ENCODE results near the gene FAM111A.

The FAM111A gene

DNA sequence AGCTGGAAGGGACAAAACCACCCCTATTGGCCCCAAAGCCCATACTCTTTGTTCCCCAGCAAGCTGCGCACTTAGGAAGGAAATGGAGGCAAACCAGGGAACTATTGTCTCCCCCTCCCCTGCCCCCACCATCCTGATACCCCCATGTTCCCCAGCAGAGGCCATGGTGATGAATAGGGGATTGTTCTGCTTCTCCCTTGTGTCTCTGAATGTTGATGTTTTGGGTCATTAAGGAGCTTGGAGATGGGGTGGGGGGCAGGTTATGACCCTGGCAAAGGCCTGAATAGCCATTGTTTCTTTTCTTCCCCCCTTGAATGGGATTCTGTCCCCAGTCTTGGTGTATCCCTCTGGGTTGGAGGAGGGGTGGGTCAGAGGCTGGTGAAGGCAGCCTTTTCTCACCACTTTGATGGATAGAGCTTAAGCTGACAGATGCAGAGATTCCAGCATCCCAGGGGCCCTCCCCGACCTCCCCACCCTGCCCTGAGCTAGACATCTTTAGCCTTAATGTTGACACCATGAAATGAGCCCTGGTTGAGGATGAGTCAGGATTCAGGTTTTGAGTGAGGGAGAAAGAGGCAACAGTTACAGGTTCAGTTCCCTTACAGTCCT lies 37.6 kb downstream of the FAM111A start:
- no peak for DNase-seq (ENCODE audit: low read depth)

- no peak for DNase-seq (ENCODE audit: low read depth)
These were observed 38.3 kb downstream of the FAM111A start for GRCh38 chr11:59180907-59181306.

DNA sequence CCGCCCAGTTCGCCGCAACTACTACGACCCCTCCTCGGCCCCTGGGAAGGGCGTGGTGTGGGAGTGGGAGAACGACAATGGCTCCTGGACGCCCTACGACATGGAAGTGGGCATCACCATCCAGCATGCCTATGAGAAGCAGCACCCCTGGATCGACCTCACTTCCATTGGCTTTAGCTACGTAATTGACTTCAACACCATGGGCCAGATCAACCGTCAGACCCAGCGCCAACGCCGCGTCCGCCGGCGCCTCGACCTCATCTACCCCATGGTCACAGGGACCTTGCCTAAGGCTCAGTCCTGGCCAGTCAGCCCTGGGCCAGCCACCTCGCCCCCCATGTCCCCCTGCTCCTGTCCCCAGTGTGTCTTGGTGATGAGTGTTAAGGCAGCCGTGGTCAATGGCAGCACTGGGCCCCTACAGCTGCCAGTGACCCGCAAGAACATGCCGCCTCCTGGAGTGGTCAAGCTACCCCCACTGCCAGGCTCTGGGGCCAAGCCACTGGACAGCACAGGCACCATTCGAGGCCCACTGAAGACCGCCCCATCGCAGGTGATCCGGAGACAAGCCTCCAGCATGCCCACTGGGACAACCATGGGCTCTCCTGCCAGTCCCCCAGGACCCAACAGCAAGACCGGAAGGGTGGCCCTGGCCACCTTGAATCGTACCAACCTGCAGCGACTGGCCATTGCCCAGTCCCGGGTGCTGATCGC lies 39.2 kb downstream of the FAM111A start:
- DNase-seq (ENCODE audit: low read depth) = no peak

- DNase-seq (ENCODE audit: low read depth) = no peak
These were observed 39.9 kb downstream of the FAM111A start for GRCh38 chr11:59182457-59183151.

GRCh38 chr11:59183771-59184170 lies 41.1 kb downstream of the FAM111A start:
- no peak for DNase-seq (ENCODE audit: low read depth)

GRCh38 chr11:59184691-59185339 lies 42.2 kb downstream of the FAM111A start:
- no peak for DNase-seq (ENCODE audit: low read depth)

DNA sequence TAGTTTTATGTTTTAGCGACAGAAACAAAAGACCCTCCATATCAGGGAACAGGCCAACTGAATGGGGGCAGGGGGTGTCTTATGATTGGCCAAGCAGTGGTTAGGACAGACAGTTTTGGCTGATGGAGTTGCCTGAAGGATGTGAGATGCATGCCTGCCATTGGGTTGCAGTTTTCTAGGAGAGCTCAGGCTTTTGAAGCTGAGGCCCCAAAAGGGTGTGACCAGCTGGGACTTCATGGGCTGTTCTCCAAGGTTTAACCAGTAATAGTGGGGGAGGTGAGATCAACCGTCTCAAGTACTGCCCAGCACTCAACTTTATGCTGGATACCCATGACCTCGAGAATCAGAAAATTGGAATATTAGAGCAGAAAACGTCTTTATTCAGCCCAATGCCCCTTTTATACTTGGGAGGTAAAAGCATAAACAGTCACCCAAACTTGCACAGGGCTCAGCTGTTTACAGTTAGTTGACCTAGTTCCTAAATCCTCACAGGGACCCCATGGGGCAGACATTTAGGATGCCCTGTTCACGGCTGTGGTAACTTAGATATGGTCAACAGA lies 42.8 kb downstream of the FAM111A start:
- DNase-seq (ENCODE audit: low read depth) = no peak

- DNase-seq (ENCODE audit: low read depth) = no peak
These were observed 43.5 kb downstream of the FAM111A start for GRCh38 chr11:59186130-59186594.

- no peak for DNase-seq (ENCODE audit: low read depth)
These were observed 44.4 kb downstream of the FAM111A start for GRCh38 chr11:59187035-59187434.

DNA sequence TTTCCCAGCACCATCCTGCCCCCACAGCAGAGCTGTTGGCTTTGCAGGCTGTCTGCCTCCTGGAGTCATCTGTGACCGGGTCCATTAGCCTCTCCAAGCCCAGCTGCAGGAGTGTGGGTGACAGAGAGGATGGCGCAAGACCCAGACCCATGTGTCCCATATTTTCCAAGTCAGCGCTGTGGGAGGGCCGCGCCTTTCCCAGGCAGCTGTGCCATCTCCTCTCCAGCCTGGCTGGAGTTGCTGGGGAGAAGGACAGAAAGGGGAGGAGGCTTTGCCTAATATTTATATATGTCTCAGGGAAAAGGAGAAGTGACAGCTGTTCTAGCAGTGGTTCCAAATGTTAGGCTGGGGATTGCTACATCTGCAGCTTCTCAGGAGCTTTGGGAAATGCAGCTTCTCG lies 44.9 kb downstream of the FAM111A start:
- no peak for DNase-seq (ENCODE audit: low read depth)

- no peak for DNase-seq (ENCODE audit: low read depth)
These were observed 46.3 kb downstream of the FAM111A start for GRCh38 chr11:59188954-59189353.

- DNase-seq (ENCODE audit: low read depth) = no peak
These were observed 47.3 kb downstream of the FAM111A start for GRCh38 chr11:59189986-59190385.

GRCh38 chr11:59191095-59191494 lies 48.4 kb downstream of the FAM111A start:
- no peak for DNase-seq (ENCODE audit: low read depth)

DNA sequence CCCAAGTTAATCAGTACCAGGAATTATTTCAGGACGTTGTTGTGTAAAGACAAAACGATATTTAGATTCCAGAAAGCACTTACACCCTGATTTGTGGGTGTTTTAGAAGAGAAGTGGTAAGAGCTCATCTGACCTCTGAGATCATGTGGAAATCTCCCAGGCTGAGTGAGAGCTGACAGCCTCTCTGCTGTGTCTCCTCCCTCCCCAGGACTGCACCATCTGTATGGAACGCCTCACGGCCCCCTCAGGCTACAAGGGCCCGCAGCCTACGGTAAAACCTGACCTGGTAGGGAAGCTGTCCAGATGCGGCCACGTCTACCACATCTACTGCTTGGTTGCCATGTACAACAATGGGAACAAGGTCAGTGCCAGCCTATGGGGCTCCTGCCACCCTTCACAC lies 49.2 kb downstream of the FAM111A start:
- DNase-seq (ENCODE audit: low read depth) = no peak

DNA sequence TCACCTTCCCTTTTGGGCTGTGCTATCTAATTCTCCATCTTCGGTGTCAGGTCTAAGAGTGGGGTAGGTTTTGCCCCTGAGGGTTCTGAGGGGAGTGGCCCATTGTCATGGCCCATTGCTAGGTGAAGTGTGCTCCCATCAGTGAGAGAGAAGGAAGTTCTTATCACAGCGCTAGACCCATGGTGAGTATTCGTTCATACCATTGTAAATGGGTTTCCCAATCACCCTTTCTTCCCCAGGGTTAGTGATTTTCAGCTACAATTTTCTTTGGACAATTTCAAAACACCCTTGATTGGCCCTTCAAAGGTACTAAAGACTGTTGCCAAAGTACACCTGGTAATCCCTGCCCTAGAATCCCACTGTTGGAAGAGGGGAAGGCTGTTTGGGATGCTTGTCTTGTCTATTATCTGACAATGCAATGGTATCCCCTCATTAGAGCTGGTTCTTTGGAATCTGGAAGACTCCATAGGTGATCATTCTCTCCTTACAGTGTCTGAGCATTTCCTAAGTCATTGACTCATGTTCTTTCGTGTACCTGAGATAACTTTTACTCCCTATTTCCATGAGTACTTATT lies 49.9 kb downstream of the FAM111A start:
- DNase-seq (ENCODE audit: low read depth) = no peak

GRCh38 chr11:59193587-59194130 lies 51.0 kb downstream of the FAM111A start:
- DNase-seq (ENCODE audit: low read depth) = no peak

GRCh38 chr11:59195586-59195985 lies 52.9 kb downstream of the FAM111A start:
- DNase-seq (ENCODE audit: low read depth) = no peak

- no peak for DNase-seq (ENCODE audit: low read depth)
These were observed 54.1 kb downstream of the FAM111A start for GRCh38 chr11:59196777-59197176.

DNA sequence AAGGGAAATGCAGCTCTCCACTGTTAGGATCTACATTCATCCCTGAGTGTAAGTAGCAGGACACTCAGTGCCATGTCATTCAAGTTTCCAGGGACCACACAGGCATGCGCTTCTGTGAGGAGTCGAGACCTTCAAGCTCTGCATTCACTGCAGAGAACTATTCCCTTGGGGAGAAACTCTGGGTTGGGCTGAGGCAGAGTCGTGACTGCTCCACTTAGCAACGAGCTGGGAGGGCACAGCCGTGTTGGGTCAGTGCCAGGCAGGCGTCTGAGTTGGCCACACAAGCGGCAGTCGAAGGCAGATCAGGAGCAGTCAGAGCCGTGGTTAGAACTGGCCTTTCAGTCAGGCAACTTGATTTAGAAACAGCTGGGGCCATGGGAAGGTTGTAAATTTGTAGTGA lies 55.3 kb downstream of the FAM111A start:
- DNase-seq (ENCODE audit: low read depth) = peak; percentile 50

DNA sequence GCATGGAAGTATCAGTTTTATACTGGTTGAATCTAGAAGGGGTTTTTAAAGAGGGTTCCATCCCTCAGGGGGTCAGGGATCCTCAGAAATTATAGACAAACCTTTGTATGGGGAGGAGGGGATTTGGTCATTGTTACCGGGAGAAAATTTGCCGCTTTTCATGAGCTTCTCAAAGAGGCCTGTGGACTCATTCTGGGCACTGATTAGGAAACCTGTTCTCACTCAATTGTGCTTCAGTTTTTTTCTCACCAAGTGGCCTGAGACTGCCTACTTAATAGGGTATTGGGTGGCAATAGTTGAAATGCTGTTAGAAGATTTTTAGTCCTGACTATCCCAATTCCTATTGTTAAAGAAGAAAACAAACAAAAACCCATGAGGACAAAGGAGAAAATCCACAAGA lies 56.1 kb downstream of the FAM111A start:
- DNase-seq (ENCODE audit: low read depth) = no peak

- DNase-seq (ENCODE audit: low read depth) = no peak
These were observed 57.1 kb downstream of the FAM111A start for GRCh38 chr11:59199546-59200422.

Data from GM04503 (cell line).